HPDE6-E6E7 (cell line): ENCODE results near the gene CLDN6.

Experiments
- DNase-seq: peaks from one replicate; pipeline ENCODE4 v3.0.0; 2011; ENCODE audit warnings: missing footprints; ENCODE audit errors: extremely low spot score

CLDN6 gene

DNA sequence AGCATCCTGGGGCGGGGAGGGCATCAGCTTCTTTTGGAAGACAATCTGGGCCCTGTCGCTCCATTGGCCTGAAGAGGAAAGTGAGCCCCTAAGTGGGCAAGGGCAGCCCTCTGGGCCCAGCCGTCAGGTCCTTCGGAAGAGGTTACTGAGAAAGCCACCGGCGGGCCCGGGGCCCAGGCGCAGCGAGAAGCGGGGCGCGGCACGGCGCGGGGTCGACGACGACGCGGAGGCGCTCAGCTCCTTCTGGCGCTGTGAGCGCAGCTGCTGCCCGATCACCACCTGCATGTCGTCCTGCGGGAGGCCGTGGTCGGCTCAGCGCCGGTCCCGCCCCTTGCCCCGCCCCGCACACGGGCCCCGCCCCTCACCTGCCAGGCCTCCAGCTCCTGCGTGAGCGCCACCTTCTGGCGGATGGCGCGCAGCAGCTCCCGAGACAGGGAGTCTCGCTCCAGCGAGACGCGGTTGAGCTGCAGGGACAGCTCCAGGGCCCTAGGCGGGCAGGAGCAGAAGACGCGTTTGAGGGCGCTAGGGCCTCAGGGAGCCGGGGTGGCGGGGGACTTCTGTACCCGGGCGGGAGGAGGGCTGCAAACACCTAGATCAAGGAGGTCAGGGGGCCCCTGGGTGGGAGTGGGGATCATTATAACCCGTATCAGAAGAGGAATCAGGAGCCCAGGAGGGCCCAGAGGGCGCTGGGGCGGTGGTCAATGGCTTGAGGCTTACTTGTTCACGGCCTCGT lies 10.2 kb upstream of the CLDN6 start:
- DNase-seq = peak; percentile 87

GRCh38 chr16:3027489-3027795 lies 9.5 kb upstream of the CLDN6 start:
- no peak for DNase-seq

DNA sequence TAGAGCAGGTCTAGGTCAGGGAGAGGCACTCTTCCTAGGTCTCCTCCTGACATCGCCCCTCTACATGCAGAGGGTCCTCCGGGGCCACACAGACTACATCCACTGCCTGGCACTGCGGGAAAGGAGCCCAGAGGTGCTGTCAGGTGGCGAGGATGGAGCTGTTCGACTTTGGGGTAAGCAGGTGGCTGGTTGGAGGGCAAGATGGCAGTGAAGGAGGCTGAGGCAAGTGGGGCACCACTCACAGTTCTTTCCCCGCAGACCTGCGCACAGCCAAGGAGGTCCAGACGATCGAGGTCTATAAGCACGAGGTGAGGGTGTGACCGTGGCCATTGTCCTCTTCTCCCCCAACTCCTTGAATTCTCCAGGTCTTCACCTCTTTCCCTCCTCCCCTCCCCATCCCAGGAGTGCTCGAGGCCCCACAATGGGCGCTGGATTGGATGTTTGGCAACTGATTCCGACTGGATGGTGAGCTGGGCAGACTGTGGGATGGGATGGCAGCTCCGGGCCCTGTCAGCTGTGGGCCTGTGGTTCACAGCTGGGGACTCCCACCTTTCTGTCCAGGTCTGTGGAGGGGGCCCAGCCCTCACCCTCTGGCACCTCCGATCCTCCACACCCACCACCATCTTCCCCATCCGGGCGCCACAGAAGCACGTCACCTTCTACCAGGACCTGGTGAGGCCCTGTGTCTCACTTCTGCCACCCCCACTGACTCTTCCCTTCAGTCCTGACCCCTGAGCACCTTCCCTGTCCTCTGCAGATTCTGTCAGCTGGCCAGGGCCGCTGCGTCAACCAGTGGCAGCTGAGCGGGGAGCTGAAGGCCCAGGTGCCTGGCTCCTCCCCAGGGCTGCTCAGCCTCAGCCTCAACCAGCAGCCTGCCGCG lies 8.9 kb upstream of the CLDN6 start:
- no peak for DNase-seq

DNA sequence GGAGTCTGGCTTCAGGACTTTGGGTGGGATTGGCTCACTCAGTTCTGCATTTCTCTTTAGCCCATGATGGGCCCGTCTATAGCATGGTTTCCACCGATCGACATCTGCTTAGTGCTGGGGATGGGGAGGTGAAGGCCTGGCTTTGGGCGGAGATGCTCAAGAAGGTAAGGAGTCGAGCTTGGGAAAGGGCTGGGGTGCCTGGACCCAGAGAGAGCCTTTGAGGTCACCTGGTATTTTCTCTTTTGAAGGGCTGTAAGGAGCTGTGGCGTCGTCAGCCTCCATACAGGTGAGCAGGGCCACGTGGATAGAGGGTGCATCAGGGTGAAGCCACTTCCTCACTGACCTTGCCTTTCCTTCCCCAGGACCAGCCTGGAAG lies 8.0 kb upstream of the CLDN6 start:
- DNase-seq = no peak

DNA sequence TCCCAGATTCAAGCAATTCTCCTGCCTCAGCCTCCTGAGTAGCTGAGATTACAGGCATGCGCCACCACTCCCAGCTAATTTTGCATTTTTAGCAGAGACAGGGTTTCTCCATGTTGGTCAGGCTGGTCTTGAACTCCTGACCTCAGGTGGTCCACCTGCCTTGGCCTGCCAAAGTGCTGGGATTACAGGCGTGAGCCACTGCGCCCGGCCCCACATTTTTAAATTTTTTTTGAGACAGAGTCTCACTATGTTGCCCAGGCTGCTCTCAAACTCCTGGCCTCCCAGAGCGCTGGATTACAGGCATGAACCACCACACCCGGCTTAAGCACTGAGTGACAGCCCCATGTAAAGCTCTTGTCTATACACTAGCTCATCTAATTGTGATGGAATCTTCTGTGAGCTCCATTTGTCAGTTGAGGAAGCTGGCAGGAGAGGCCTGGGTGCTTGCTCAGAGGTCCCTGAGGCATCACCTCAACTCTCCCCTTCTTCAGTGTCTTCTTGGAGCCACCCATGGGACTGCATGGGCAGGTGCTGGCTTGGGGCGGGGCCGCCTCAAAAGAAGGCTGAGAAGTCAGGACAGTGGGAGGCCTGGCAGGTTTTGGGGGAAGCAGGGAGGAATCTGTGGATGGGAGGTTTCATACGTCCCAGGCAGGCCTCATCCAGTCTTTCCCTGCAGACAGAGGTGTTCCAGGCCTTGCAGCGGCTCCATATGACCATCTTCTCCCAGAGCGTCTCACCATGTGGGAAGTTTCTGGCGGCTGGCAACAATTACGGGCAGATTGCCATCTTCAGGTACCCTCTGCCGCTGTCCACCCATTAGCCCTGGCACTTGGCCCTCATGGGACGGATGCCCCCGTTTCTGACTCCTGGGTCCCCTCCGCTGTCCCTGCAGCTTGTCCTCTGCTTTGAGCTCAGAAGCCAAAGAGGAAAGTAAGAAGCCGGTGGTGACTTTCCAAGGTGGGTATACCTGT lies 7.3 kb upstream of the CLDN6 start:
- no peak for DNase-seq

DNA sequence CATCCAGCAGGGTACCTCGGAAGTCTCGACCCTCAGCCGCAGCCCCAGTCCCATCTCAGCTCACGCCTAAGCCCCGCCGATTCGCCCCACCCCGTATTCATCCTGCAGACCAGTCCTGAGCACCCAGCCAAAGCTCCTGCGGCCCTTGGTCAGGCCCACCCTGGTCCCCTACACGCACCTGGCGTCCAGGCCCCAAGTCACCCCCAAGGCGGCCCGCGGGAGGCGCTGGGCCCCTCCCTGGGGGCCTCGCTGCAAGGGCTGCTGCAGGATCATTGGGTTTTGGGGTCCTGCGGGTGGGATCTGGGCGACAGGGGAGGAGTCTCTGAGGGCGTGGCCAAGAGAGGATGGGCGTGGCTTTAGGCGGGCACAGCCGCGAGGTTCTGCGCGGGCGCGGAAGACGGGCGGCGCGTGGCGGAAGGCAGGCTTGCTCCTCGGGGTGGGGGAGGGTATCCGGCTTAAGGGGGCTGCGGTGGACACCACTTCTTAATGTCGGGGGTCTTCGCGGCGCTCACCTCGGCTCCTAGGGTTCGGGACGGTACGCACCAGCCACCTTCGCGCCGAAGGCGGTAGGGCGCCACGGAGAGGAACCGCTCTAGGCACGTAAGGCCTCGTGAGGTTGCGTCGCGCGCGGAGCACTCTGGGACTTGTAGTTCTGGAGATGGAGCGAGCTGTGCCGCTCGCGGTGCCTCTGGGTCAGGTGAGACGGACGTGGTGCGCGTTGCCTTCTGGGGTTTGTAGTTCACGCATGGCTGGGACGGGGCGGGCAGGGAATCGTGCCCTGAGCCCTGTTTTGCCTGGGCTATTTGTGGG lies 5.9 kb upstream of the CLDN6 start, which contains the start of the genes HCFC1R1 and THOC6:
HCFC1R1 (minus strand) TSS at position 274 of the 810 bp plus-strand sequence; CDS start at position 273, 1 bp downstream.
THOC6 (plus strand) TSS at position 367 of the 810 bp plus-strand sequence; CDS start at position 659, 292 bp downstream.
- DNase-seq = peak; percentile 79

DNA sequence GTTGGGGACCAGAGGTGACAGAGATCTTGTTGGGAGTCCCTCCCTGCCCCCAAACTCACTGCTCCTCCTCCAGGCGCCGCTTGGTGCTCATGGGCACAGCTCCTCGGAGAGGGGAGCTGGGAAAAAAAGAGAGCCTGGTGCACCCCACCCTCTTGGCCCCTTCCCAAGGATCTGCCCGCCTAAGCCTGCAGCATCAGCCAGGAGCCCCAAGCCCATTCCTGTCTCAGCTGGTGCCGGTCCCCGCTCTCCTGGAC lies 5.4 kb upstream of the CLDN6 start:
- no peak for DNase-seq

DNA sequence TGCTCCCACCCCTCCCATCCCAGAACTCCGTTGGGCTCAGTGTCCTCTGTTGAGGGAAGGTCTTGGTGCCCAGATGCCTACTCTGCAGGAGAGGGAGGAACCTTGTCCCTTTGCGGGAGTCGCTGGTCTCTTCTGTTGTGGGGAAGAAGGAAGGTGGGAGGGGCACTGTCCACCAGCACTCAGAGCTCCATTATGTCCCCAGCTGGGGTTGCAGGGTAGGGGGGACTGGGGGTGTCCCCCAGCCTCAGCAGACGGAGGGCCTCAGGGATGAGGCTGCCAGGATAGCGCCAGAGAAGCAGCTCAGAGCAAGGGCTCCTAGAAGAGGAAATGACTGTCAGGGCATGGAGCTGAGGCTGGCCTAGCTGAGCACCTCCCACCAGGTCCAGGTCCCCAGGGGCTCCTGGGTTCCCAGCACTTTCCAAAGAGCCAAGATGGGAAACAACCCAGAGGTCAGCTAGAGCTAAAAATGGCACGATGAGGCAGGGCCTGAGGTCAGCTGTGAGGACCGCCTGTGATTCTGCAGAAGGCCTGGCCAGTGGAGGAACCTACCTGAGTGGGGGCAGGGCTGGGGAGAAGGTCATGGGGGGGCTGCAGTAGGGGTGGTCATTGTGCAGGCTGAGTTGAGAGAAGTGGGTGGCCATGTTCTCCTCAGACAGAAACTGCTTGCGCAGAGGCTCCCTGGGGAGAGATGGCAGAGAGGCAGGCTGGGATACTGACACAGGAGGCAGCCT lies 4.9 kb upstream of the CLDN6 start:
- no peak for DNase-seq

DNA sequence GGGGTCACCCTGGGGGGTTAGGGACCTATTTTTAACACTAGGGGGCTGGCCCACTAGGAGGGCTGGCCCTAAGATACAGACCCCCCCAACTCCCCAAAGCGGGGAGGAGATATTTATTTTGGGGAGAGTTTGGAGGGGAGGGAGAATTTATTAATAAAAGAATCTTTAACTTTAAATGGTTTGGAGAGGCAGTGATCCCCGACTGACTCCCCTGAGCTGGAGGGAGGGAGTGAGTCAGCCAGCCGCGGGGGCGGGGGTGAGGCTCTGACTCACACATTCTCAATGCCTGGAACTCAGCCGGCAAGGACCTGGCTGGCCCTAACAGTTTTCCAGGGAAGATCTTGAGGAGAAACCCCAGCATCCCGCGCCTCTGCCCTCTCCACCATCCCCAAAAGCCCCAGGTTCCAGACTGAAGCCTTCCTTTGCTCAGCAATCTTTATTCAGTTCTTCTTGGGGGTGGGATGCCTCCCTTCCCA lies 4.3 kb upstream of the CLDN6 start:
- peak; percentile 84 for DNase-seq

- DNase-seq = peak; percentile 76
These were observed 3.6 kb upstream of the CLDN6 start for GRCh38 chr16:3021449-3022207.

DNA sequence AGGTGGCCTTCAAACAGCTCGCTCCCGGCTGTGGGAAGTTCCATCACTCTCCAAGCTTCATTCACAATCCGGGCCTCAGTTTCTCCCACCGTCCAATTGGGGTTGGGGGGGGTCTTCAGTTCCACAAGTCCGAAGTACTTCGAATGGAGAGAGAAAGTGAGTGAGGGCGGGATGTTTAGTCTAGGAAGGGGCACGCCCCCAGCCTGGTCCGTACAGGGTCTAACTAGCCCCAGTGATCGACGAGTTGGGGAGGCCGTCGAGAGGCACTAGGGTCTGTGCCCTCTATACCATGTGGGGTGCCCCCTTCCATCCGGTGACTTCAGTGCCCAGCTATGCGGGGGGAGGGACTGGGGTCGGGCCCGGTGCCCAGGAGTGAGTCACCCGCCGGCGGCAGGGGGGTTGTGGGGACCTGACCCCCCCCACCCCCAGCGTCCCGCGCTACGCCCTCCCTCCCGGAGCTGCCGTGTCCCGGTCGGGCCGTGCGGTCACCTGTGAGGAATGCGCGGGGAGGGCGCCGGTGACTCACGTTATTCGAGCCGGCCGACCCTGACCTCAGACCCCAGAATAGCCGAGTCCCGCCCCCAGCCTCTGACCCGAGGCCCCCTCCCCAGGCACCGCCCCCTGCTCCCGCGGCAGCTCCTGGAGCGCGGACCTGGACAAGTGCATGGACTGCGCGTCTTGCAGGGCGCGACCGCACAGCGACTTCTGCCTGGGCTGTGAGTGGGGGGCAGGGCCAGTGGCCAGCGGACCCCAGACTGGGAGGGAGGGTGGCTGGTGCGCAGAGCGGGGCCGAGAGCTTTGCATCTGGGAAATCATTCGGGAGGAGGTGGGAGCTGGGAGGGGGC lies 2.8 kb upstream of the CLDN6 start:
- DNase-seq = no peak

- DNase-seq = no peak
These were observed 2.2 kb upstream of the CLDN6 start, which contains the start of gene TNFRSF12A for GRCh38 chr16:3020247-3020603. Gene TNFRSF12A, plus strand, starts transcription at chr16:3020368. Its CDS starts 30 bp downstream, at chr16:3020398.

DNA sequence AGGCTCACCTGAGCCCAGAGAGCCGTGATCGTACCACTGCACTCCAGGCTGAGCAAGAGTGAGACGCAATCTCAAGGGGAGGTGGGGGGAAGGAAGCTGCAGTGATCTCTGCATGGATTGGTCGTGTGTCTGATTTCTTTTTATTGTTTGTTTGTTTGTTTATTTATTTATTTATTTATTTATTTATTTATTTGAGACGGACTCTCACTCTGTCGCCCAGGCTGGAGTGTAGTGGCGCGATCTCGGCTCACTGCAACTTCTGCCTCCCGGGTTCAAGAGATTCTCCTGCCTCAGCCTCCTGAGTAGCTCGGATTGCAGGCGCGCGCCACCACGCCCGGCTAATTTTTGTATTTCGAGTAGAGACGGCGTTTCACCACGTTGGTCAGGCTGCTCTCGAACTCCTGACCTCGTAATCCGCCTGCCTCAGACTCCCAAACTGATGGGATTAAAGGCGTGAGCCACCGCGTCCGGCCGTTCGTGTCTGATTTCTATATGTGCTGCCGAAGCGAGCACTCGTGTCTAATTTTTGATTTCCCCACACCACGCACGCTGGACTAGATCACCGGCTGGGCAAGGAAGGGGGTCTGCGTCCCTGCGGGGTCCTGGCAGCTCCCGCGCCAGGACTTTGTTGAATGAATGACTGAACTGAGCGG lies 1.7 kb upstream of the CLDN6 start:
- no peak for DNase-seq

DNA sequence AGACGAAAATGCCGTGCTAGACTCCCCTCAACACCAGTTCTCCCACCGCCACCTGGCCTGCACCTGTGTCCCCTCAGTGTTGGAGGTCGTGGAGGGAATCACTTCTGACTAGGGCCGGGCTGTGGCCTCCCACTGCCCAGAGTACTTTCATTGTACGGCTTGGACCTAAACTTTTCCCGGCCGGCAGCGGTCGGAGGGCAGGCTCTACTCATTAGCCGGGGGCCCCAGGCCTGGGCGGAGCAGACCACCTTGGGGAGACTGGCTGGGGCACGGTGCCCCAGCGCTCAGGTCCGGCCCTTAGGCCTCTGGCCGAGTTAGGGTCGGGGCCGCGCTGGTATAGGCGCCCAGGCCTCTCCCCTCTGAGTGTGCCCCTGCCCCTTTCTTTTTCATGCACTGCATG lies 639 bp downstream of the CLDN6 start:
- no peak for DNase-seq

- no peak for DNase-seq
These were observed 2.0 kb downstream of the CLDN6 start for GRCh38 chr16:3015865-3016521.

DNA sequence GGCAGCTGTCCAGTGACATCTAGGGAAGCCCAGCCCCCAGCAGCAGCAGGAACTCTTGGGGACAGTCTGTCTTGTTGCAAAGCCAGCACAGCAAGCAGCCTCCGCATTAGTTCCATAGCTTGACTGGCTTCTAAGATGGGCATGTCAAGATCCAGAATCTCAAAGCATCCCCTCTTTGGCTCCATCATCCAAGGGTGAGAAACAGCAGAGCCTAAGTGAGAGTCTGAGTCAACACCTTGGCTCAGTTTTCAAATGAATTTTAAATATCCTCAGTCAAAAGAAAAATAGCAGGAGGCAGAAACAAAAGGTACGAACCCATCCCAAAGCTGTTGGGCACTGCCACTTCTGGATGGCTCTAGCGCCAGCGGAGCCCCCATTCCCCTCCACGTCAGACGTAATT lies 3.0 kb downstream of the CLDN6 start:
- DNase-seq = no peak

GRCh38 chr16:3013998-3014690 lies 3.8 kb downstream of the CLDN6 start:
- no peak for DNase-seq
